Activated CD4-positive, alpha-beta T cell treated with anti-CD3 and anti-CD28 coated beads, Interleukin-10, Interleukin-2, amounts not matched to agents 100 ng/mL and 50 ng/mL, durations not matched to agents 16 hours and 8 hours (primary cell): ENCODE results near the gene MICU1.
"Not testable (repeated sequence)": the region's sequence is repeated elsewhere in the genome, so short reads cannot be mapped to it uniquely, and the experiment has no call there.

Experiments
- DNase-seq: peaks from one replicate; pipeline ENCODE4 v3.0.0-alpha.2; 2020

The MICU1 gene

GRCh38 chr10:72429931-72430330 is 195.9 kb downstream of the MICU1 start:
- no peak for DNase-seq

GRCh38 chr10:72426986-72427385 is 198.9 kb downstream of the MICU1 start:
- DNase-seq: no peak

GRCh38 chr10:72425133-72425532 is 200.7 kb downstream of the MICU1 start:
- DNase-seq: no peak

- no peak for DNase-seq
Measured at GRCh38 chr10:72424561-72424960, 201.3 kb downstream of the MICU1 start.

GRCh38 chr10:72423426-72423825 is 202.5 kb downstream of the MICU1 start:
- no peak for DNase-seq

- DNase-seq: no peak
Measured at GRCh38 chr10:72421885-72422540, 203.9 kb downstream of the MICU1 start.

- no peak for DNase-seq
Measured at GRCh38 chr10:72419241-72419640, 206.6 kb downstream of the MICU1 start.

GRCh38 chr10:72418679-72419078 is 207.2 kb downstream of the MICU1 start:
- no peak for DNase-seq

- DNase-seq: no peak
Measured at GRCh38 chr10:72417971-72418370, 207.9 kb downstream of the MICU1 start.

- DNase-seq: no peak
Measured at GRCh38 chr10:72416661-72417060, 209.2 kb downstream of the MICU1 start.

GRCh38 chr10:72414642-72415041 is 211.2 kb downstream of the MICU1 start:
- no peak for DNase-seq

GRCh38 chr10:72409167-72409566 is 216.7 kb downstream of the MICU1 start:
- no peak for DNase-seq

GRCh38 chr10:72407927-72408600 is 217.8 kb downstream of the MICU1 start:
- DNase-seq: no peak

GRCh38 chr10:72407471-72407870 is 218.4 kb downstream of the MICU1 start:
- no peak for DNase-seq

- DNase-seq: not testable (repeated sequence)
Measured at GRCh38 chr10:72395581-72395980, 230.3 kb downstream of the MICU1 start.

- no peak for DNase-seq
Measured at GRCh38 chr10:72392571-72392970, 233.3 kb downstream of the MICU1 start.

GRCh38 chr10:72390764-72391163 is 235.1 kb downstream of the MICU1 start:
- DNase-seq: no peak

- DNase-seq: no peak
Measured at GRCh38 chr10:72389716-72390115, 236.2 kb downstream of the MICU1 start.

- no peak for DNase-seq
Measured at GRCh38 chr10:72389014-72389413, 236.9 kb downstream of the MICU1 start.

- no peak for DNase-seq
Measured at GRCh38 chr10:72388062-72388461, 237.8 kb downstream of the MICU1 start.

GRCh38 chr10:72386916-72387586 is 238.8 kb downstream of the MICU1 start:
- no peak for DNase-seq

GRCh38 chr10:72385724-72386123 is 240.2 kb downstream of the MICU1 start:
- no peak for DNase-seq

- DNase-seq: not testable (repeated sequence)
Measured at GRCh38 chr10:72384982-72385381, 240.9 kb downstream of the MICU1 start.

- no peak for DNase-seq
Measured at GRCh38 chr10:72379776-72380175, 246.1 kb downstream of the MICU1 start.
